Subcutaneous abdominal adipose tissue (tissue), 5 donors: Measurements from ENCODE around the gene RAET1G.
"Not testable (repeated sequence)": the region's sequence is repeated elsewhere in the genome, so short reads cannot be mapped to it uniquely, and the experiment has no call there.

ENCODE experiments used
- H3K27ac ChIP-seq: one replicate; pipeline ENCODE4 v1.7.0; 2013; ENCODE audit warnings: low read depth, mild to moderate bottlenecking, inconsistent platforms, low read length, moderate library complexity
- H3K27me3 ChIP-seq, 5 donors: one replicate each; pipeline ENCODE4 v1.7.0; 2013; ENCODE audit warnings: low read length in 5 of 5, inconsistent platforms in 1 of 5; ENCODE audit not compliant: control insufficient read depth in 5 of 5, insufficient read depth in 4 of 5
- H3K36me3 ChIP-seq, 5 donors: one replicate each; pipeline ENCODE4 v1.7.0; 2013; ENCODE audit warnings: low read length in 5 of 5; ENCODE audit not compliant: control insufficient read depth in 5 of 5, insufficient read depth in 5 of 5
- H3K4me1 ChIP-seq, 5 donors: one replicate each; pipeline ENCODE4 v1.7.0; 2013; ENCODE audit warnings: low read length in 5 of 5, mild to moderate bottlenecking in 3 of 5, moderate library complexity in 1 of 5; ENCODE audit not compliant: control insufficient read depth in 5 of 5, insufficient read depth in 5 of 5
- H3K4me3 ChIP-seq, 5 donors: one replicate each; pipeline ENCODE4 v1.7.0; 2013; ENCODE audit warnings: low read length in 5 of 5, low read depth in 1 of 5
- H3K9ac ChIP-seq, 5 donors: one replicate each; pipeline ENCODE4 v1.7.0; 2013; ENCODE audit warnings: low read length in 5 of 5, mild to moderate bottlenecking in 4 of 5, moderate library complexity in 3 of 5
- H3K9me3 ChIP-seq, 5 donors: one replicate each; pipeline ENCODE4 v1.7.0; 2013; ENCODE audit warnings: low read length in 5 of 5; ENCODE audit not compliant: control insufficient read depth in 5 of 5
- donor health status: healthy.
- donor health status: healthy.
- donor health status: healthy.
- donor health status: healthy.
- donor health status: healthy.

RAET1G gene

GRCh38 chr6:149942461-149942829 is 19.5 kb upstream of the RAET1G start:
- no peaks in the 10 kb centered on the region for H3K9me3 ChIP-seq
- H3K9ac ChIP-seq = peak overlapping the region in 2 of 5 donors; percentile 32 to 39
- peaks cover 0 to 27% (median 25%) of the 10 kb centered on the region in 5 donors for H3K4me1 ChIP-seq
- peaks cover 25 to 37% (median 29%) of the 10 kb centered on the region in 5 donors for H3K27me3 ChIP-seq
- H3K4me3 ChIP-seq = peak overlapping the region in 4 of 5 donors; percentile 70 to 77 (median 74)
- H3K27ac ChIP-seq = no peak overlapping the region
- no peaks in the 10 kb centered on the region for H3K36me3 ChIP-seq

GRCh38 chr6:149941583-149942460 is 18.9 kb upstream of the RAET1G start, which contains the start of gene ULBP2:
Gene ULBP2, plus strand, starts transcription at chr6:149942014. Its CDS starts 59 bp downstream, at chr6:149942073.
- no peaks in the 10 kb centered on the region for H3K9me3 ChIP-seq
- H3K27ac ChIP-seq = no peak within 1 kb of the TSS
- H3K36me3 ChIP-seq = no peaks in the 10 kb centered on the region
- H3K9ac ChIP-seq = peak within 1 kb of the TSS in 2 of 5 donors; percentile 45 to 69
- peak within 1 kb of the TSS; percentile 70 to 77 (median 73) for H3K4me3 ChIP-seq
- peaks cover 0 to 27% (median 25%) of the 10 kb centered on the region in 5 donors for H3K4me1 ChIP-seq
- peaks cover 30 to 43% (median 34%) of the 10 kb centered on the region in 5 donors for H3K27me3 ChIP-seq

- H3K9ac ChIP-seq = no peak overlapping the region
- no peaks in the 10 kb centered on the region for H3K36me3 ChIP-seq
- peaks cover 0 to 27% (median 25%) of the 10 kb centered on the region in 5 donors for H3K4me1 ChIP-seq
- H3K27me3 ChIP-seq = peaks cover 38 to 55% (median 42%) of the 10 kb centered on the region in 5 donors
- no peak overlapping the region for H3K4me3 ChIP-seq
- no peak overlapping the region for H3K27ac ChIP-seq
- no peaks in the 10 kb centered on the region for H3K9me3 ChIP-seq
Observed at GRCh38 chr6:149940672-149940982, 17.7 kb upstream of the RAET1G start.

DNA sequence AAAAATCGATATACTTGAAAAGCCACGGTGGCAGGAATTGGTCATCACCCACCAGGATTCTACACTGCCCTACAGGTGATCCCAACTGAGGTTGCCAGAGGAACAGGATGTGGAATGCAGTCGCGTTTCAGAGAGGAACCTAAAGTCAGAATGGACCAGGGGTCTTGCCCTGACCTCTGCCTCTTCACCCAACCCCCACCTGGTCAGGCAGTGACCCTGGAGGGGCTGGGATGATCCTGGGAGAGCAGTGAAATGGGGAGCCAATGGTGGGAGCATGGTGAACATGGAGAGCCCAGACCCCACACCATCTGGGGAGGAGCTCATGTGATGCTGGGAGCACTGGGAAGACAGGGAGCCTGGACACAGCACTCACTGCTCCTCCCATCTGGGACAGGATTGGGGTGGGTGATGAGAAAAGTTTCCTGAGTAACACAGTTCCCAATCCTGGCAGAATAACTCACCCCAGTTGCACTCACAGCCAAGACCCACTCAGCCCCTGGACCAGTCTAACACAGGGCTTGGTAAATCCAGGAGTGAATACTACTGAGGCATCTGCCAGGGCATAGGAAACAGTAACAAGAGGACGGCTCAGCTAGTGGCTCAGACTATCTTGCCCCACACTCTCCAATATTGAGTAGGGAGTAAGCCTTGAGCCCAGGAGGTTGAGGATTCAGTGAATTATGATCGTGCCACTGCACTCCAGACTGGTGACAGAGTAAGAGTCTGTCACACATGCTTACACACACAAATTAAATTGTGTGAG is 17.2 kb upstream of the RAET1G start:
- Histone ChIP-seq H3K27me3 (peaks cover 44 to 60% (median 47%) of the 10 kb centered on the region in 5 donors), H3K9me3 (no peaks in the 10 kb centered on the region), H3K9ac (no peak overlapping the region), H3K27ac (no peak overlapping the region), H3K4me1 (peaks cover 0 to 27% (median 25%) of the 10 kb centered on the region in 5 donors), H3K36me3 (no peaks in the 10 kb centered on the region), H3K4me3 (no peak overlapping the region)

DNA sequence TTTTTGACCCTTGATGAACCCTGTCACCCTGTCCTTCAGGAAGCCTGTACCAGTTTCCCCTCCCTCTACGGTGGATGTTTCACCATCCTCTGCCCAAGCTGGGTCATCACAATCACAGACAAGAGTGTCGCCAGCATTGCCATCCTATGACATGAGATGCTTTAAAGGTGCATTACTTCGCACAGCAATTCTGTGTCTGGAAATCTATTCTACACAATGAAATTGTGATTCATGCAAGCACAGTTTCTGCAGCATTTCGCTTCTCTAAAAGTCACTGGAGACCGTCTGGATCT is 16.4 kb upstream of the RAET1G start:
- no peak overlapping the region for H3K9ac ChIP-seq
- H3K4me3 ChIP-seq = no peak overlapping the region
- no peaks in the 10 kb centered on the region for H3K36me3 ChIP-seq
- no peaks in the 10 kb centered on the region for H3K9me3 ChIP-seq
- no peak overlapping the region for H3K27ac ChIP-seq
- H3K4me1 ChIP-seq = peaks cover 0 to 27% (median 25%) of the 10 kb centered on the region in 5 donors
- H3K27me3 ChIP-seq = peaks cover 49 to 68% (median 54%) of the 10 kb centered on the region in 5 donors

- H3K27me3 ChIP-seq = peaks cover 49 to 70% (median 54%) of the 10 kb centered on the region in 5 donors
- peak overlapping the region in 1 of 5 donors; percentile 54 for H3K9ac ChIP-seq
Observed at GRCh38 chr6:149938571-149939355, 15.8 kb upstream of the RAET1G start.

DNA sequence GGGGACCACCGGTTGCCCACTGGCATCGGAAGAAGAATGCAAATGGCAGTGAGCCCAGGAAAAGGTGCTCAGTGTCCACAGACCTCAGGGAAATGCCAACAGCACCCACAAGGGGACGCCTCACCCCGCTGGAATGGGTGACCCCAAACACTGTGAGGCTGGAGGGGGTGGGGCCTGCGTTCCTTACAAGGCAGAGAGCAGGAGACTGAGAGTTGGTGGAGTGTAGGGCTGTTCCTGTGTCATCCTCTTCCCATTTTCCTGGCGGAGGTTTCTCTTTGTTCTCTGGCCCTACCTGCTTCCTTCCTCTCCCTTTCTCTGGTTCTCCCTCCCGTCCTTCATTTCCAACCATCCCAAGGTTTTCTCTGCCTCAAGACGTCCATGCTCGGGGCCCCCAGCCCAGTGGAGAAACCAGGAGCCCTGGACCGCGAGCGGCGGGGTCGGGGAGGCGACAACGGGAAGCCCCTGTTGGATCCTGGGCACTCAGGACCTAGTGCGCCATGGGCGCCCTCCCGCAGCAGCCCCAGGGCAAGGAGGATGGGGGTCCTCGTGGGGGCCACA is 15.2 kb upstream of the RAET1G start:
- H3K36me3 ChIP-seq, H3K9me3 ChIP-seq, H3K27ac ChIP-seq, H3K9ac ChIP-seq: not testable (repeated sequence)
- Histone ChIP-seq H3K27me3 (peaks cover 54 to 71% (median 56%) of the 10 kb centered on the region in 5 donors), H3K4me1 (peaks cover 0 to 27% (median 25%) of the 10 kb centered on the region in 5 donors), H3K4me3 (peak overlapping the region in 4 of 5 donors; percentile 43 to 65 (median 58))

More at GRCh38 chr6:149938571-149939355, 15.8 kb upstream of the RAET1G start:
- Histone ChIP-seq H3K36me3 (no peaks in the 10 kb centered on the region), H3K9me3 (no peaks in the 10 kb centered on the region), H3K27ac (no peak overlapping the region), H3K4me1 (peaks cover 0 to 27% (median 25%) of the 10 kb centered on the region in 5 donors), H3K4me3 (peak overlapping the region in 4 of 5 donors; percentile 43 to 65 (median 58))

DNA sequence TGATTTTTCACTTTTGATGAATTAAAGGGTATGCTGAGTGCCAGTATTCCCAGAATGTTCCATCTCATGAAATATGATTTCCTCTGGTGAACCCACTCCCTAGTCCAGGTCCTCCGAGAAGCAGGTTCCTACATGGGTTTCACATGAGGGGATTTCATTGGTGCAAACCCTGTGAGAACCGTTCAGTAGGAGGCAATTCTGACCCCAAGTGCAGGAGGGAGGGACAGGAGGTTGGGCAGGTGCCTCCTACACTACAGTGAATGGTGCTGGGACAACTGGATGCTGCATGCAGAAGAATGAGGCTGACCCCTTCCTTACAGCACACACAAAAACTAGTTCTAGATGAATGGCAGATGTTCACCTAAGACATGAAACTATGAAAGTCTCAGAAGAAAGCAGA is 13.8 kb upstream of the RAET1G start:
- Histone ChIP-seq H3K4me3 (no peak overlapping the region), H3K4me1 (peaks cover 0 to 19% (median 17%) of the 10 kb centered on the region in 5 donors), H3K9ac (no peak overlapping the region), H3K9me3 (no peaks in the 10 kb centered on the region), H3K27me3 (peaks cover 53 to 70% (median 57%) of the 10 kb centered on the region in 5 donors), H3K36me3 (no peaks in the 10 kb centered on the region), H3K27ac (no peak overlapping the region)

DNA sequence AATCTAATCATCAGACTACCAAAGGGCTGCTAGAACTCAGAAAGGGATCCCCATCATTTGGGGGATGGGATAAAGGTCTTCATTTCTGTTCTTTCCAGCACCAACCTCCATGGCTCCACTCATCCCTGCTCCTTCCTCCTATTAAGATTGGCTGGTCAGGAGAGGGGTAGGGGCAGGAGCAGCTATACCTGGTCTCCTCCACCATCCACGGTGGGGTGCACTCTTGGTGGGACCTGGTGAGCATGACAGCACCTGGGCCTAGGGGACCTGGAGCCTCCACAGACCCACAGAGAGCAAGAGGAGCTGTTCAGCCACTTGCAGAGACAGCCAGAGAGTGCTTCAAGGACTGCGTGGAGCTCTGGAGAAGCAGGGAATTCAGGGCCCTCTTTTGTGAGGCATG is 12.7 kb upstream of the RAET1G start:
- Histone ChIP-seq H3K27me3 (peaks cover 54 to 67% (median 56%) of the 10 kb centered on the region in 5 donors), H3K9me3 (no peaks in the 10 kb centered on the region), H3K4me1 (peaks cover 0 to 12% (median 10%) of the 10 kb centered on the region in 5 donors), H3K36me3 (no peaks in the 10 kb centered on the region), H3K9ac (no peak overlapping the region), H3K27ac (no peak overlapping the region), H3K4me3 (no peak overlapping the region)
